ENCODE measurements around the gene ANAPC2. TPM values are rescaled to one million over a fixed set of nuclear protein-coding genes. Genes with fewer than 3 reads are reported as not detected.

Gene ANAPC2
- total RNA-seq, 1 donor from 2014 or later = 39.2 TPM

GRCh38 chr9:137146527-137146918 lies 41.8 kb downstream of the ANAPC2 start:
- TF ChIP-seq, protein P1, sequence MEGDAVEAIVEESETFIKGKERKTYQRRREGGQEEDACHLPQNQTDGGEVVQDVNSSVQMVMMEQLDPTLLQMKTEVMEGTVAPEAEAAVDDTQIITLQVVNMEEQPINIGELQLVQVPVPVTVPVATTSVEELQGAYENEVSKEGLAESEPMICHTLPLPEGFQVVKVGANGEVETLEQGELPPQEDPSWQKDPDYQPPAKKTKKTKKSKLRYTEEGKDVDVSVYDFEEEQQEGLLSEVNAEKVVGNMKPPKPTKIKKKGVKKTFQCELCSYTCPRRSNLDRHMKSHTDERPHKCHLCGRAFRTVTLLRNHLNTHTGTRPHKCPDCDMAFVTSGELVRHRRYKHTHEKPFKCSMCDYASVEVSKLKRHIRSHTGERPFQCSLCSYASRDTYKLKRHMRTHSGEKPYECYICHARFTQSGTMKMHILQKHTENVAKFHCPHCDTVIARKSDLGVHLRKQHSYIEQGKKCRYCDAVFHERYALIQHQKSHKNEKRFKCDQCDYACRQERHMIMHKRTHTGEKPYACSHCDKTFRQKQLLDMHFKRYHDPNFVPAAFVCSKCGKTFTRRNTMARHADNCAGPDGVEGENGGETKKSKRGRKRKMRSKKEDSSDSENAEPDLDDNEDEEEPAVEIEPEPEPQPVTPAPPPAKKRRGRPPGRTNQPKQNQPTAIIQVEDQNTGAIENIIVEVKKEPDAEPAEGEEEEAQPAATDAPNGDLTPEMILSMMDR (IDR thresholded peaks at IDR 0.05; ENCODE audit: insufficient read depth, low read depth, low read length) = no peak
- TF ChIP-seq EZH2 (IDR thresholded peaks at IDR 0.05; ENCODE audit: insufficient read depth, low read length) = no peak
- Histone ChIP-seq H3K36me3 (ENCODE audit: insufficient read depth, low read length) (no peaks in the 10 kb centered on the region), H3K9ac (ENCODE audit: low read length) (no peak overlapping the region), H3K9me3 (ENCODE audit: insufficient read depth, low read depth, low read length) (no peaks in the 10 kb centered on the region), H3K4me2 (ENCODE audit: low read length) (no peak overlapping the region), H3K4me1 (ENCODE audit: insufficient read depth, low read length) (no peaks in the 10 kb centered on the region), H2AFZ (ENCODE audit: low read depth, low read length) (no peak overlapping the region), H4K20me1 (ENCODE audit: insufficient read depth, low read length) (no peaks in the 10 kb centered on the region), H3K79me2 (ENCODE audit: insufficient read depth, low read length) (no peaks in the 10 kb centered on the region), H3K27me3 (ENCODE audit: insufficient read depth, low read length) (peaks cover 7% of the 10 kb centered on the region), H3K27ac (ENCODE audit: low read depth, low read length) (no peak overlapping the region), H3K4me3 (ENCODE audit: insufficient read depth, low read depth, low read length) (no peak overlapping the region)
- FAIRE-seq (no peak), DNase-seq (ENCODE audit: low read depth) (no peak)
- Mint-ChIP-seq H3K36me3 (ENCODE audit: low read depth, unreplicated experiment) (no peaks in the 10 kb centered on the region), H3K27me3 (ENCODE audit: low read depth, unreplicated experiment) (peaks cover 40% of the 10 kb centered on the region), H3K9me3 (ENCODE audit: unreplicated experiment) (no peaks in the 10 kb centered on the region), H3K27ac (ENCODE audit: unreplicated experiment) (no peak overlapping the region), H3K4me1 (ENCODE audit: low read depth, unreplicated experiment) (no peaks in the 10 kb centered on the region), H3K4me3 (ENCODE audit: unreplicated experiment) (no peak overlapping the region)

DNA sequence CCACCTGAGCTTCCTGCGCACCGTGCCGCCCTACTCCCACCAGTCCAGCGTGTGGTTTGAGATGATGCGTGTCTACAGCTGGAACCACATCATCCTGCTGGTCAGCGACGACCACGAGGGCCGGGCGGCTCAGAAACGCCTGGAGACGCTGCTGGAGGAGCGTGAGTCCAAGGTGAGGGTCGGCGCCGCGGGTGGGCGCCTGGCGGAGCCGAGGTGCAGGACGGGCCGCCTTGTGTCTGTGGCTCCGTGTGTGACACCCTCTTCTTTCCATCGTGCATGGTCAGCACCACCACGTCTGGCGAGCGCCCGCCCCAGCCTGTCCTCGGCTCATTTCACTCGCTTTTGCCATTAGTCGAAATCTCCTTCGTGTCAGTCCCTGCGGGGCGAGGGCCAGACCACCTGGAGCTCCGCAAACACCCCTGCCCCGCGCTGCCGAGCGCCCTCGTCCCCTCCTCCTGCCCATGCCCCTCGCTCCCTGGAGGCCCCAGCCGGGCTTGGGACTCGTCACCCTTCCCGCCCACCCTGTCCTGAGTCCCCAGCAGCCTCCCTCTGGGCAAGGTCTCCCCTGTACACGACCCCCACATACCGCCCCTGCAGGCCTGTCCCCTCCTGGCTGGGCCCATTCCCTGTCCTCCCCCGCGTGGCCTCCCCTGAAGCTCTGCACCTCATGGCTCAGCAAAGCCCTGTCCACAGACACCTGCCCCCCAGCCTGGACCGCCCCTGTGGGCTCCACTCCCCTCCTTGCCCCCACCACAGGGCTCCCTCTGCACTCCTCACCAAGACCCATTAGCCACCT lies 42.4 kb downstream of the ANAPC2 start:
- Histone ChIP-seq H2AFZ (ENCODE audit: low read depth, low read length) (no peak overlapping the region), H4K20me1 (ENCODE audit: insufficient read depth, low read length) (no peaks in the 10 kb centered on the region), H3K36me3 (ENCODE audit: insufficient read depth, low read length) (no peaks in the 10 kb centered on the region), H3K4me1 (ENCODE audit: insufficient read depth, low read length) (no peaks in the 10 kb centered on the region), H3K79me2 (ENCODE audit: insufficient read depth, low read length) (no peaks in the 10 kb centered on the region), H3K9me3 (ENCODE audit: insufficient read depth, low read depth, low read length) (no peaks in the 10 kb centered on the region), H3K9ac (ENCODE audit: low read length) (no peak overlapping the region), H3K4me2 (ENCODE audit: low read length) (no peak overlapping the region), H3K27me3 (ENCODE audit: insufficient read depth, low read length) (peaks cover 11% of the 10 kb centered on the region), H3K4me3 (ENCODE audit: insufficient read depth, low read depth, low read length) (no peak overlapping the region), H3K27ac (ENCODE audit: low read depth, low read length) (no peak overlapping the region)
- Mint-ChIP-seq H3K27me3 (ENCODE audit: low read depth, unreplicated experiment) (peaks cover 45% of the 10 kb centered on the region), H3K9me3 (ENCODE audit: unreplicated experiment) (no peaks in the 10 kb centered on the region), H3K36me3 (ENCODE audit: low read depth, unreplicated experiment) (no peaks in the 10 kb centered on the region), H3K27ac (ENCODE audit: unreplicated experiment) (no peak overlapping the region), H3K4me1 (ENCODE audit: low read depth, unreplicated experiment) (no peaks in the 10 kb centered on the region), H3K4me3 (ENCODE audit: unreplicated experiment) (no peak overlapping the region)
- DNase-seq (ENCODE audit: low read depth) (no peak), FAIRE-seq (no peak)
- TF ChIP-seq, protein P1 (IDR thresholded peaks at IDR 0.05; ENCODE audit: insufficient read depth, low read depth, low read length) = no peak
- no peak for TF ChIP-seq EZH2 (IDR thresholded peaks at IDR 0.05; ENCODE audit: insufficient read depth, low read length)

DNA sequence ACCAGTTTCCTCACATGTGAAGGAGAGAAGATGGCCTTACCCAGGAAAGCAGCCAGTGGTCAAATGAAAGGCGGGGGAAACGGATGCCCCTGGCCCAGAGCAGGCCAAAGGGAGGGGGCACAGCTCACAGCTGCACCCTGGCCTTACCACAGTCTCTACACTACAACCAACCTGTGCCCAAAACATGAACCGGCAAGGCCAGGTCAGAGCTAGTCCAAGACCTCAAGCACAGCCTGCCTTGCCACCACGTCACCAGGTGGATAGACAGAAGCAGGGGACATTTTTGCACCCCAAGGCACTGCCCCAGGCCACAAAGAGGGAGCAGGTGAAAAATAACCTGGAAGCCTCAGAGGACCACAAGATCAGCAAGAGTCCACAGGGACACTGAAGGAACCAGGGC lies 44.9 kb downstream of the ANAPC2 start:
- H3K4me1 ChIP-seq (ENCODE audit: insufficient read depth, low read length) = peaks cover 2% of the 10 kb centered on the region
- H3K9ac ChIP-seq (ENCODE audit: low read length) = no peak overlapping the region
- no peak overlapping the region for H3K4me3 ChIP-seq (ENCODE audit: insufficient read depth, low read depth, low read length)
- Mint-ChIP-seq H3K36me3 (ENCODE audit: low read depth, unreplicated experiment) (no peaks in the 10 kb centered on the region), H3K4me3 (ENCODE audit: unreplicated experiment) (no peak overlapping the region), H3K27ac (ENCODE audit: unreplicated experiment) (no peak overlapping the region), H3K4me1 (ENCODE audit: low read depth, unreplicated experiment) (peaks cover 2% of the 10 kb centered on the region), H3K27me3 (ENCODE audit: low read depth, unreplicated experiment) (peaks cover 61% of the 10 kb centered on the region), H3K9me3 (ENCODE audit: unreplicated experiment) (peaks cover 3% of the 10 kb centered on the region)
- H4K20me1 ChIP-seq (ENCODE audit: insufficient read depth, low read length) = no peaks in the 10 kb centered on the region
- no peaks in the 10 kb centered on the region for H3K9me3 ChIP-seq (ENCODE audit: insufficient read depth, low read depth, low read length)
- no peak overlapping the region for H3K4me2 ChIP-seq (ENCODE audit: low read length)
- FAIRE-seq (no peak), DNase-seq (ENCODE audit: low read depth) (no peak)
- no peaks in the 10 kb centered on the region for H3K36me3 ChIP-seq (ENCODE audit: insufficient read depth, low read length)
- H3K79me2 ChIP-seq (ENCODE audit: insufficient read depth, low read length) = no peaks in the 10 kb centered on the region
- H3K27ac ChIP-seq (ENCODE audit: low read depth, low read length) = no peak overlapping the region
- peaks cover 22% of the 10 kb centered on the region for H3K27me3 ChIP-seq (ENCODE audit: insufficient read depth, low read length)
- H2AFZ ChIP-seq (ENCODE audit: low read depth, low read length) = no peak overlapping the region
- TF ChIP-seq, protein P1 (IDR thresholded peaks at IDR 0.05; ENCODE audit: insufficient read depth, low read depth, low read length) = no peak
- TF ChIP-seq EZH2 (IDR thresholded peaks at IDR 0.05; ENCODE audit: insufficient read depth, low read length) = no peak

All from astrocyte (in vitro differentiated cells and primary cell).